Lower leg skin (tissue), 3 donors: ENCODE data around the gene RRAGA.

Experiments used
- CTCF ChIP-seq, 3 donors: fragments of 450-650 bp; IDR thresholded peaks; one replicate each; pipeline ENCODE4 v1.5.1; 2016; ENCODE audit warnings: antibody characterized with exemption in 3 of 3, mild to moderate bottlenecking in 3 of 3, moderate library complexity in 2 of 3
- POLR2A ChIP-seq, 2 donors: fragments of 450-650 bp; IDR thresholded peaks; one replicate each; pipeline ENCODE4 v1.6.1; 2016 to 2017; ENCODE audit warnings: antibody characterized with exemption in 2 of 2, mild to moderate bottlenecking in 1 of 2, moderate library complexity in 1 of 2

GRCh38 chr9:19057033-19057432 lies 7.8 kb downstream of the RRAGA start:
- no peak for TF ChIP-seq CTCF (IDR thresholded peaks at IDR 0.05)
- no peak for TF ChIP-seq POLR2A (IDR thresholded peaks at IDR 0.05)
